D341Med (cell line): ENCODE results near the gene PGS1.
"Not testable (repeated sequence)": the region's sequence is repeated elsewhere in the genome, so short reads cannot be mapped to it uniquely, and the experiment has no call there.

ENCODE experiments used
- DNase-seq: peaks from one replicate; pipeline ENCODE4 v3.0.0; 2012; ENCODE audit warnings: low spot score

Gene PGS1

GRCh38 chr17:78378225-78379130, at the start of gene PGS1:
PGS1 (plus strand) TSS chr17:78378649; CDS start chr17:78378666, 17 bp downstream.
- DNase-seq: peak; percentile 97

- DNase-seq: no peak
Measured at GRCh38 chr17:78329263-78330059, 49.0 kb upstream of the PGS1 start.

GRCh38 chr17:78330570-78331224, 47.8 kb upstream of the PGS1 start:
- DNase-seq: no peak

GRCh38 chr17:78331355-78331754, 47.1 kb upstream of the PGS1 start:
- DNase-seq: not testable (repeated sequence)

- no peak for DNase-seq
Measured at GRCh38 chr17:78332991-78333390, 45.5 kb upstream of the PGS1 start.

GRCh38 chr17:78335209-78335608, 43.2 kb upstream of the PGS1 start:
- DNase-seq: no peak

GRCh38 chr17:78337244-78338109, 41.0 kb upstream of the PGS1 start:
- DNase-seq: no peak

- no peak for DNase-seq
Measured at GRCh38 chr17:78338486-78339259, 39.8 kb upstream of the PGS1 start.

GRCh38 chr17:78340183-78340955, 38.1 kb upstream of the PGS1 start:
- no peak for DNase-seq

- peak; percentile 78 for DNase-seq
Measured at GRCh38 chr17:78341559-78342448, 36.6 kb upstream of the PGS1 start.

GRCh38 chr17:78342449-78343186, 35.8 kb upstream of the PGS1 start:
- no peak for DNase-seq

- DNase-seq: no peak
Measured at GRCh38 chr17:78343187-78343542, 35.3 kb upstream of the PGS1 start.

- no peak for DNase-seq
Measured at GRCh38 chr17:78343543-78344201, 34.8 kb upstream of the PGS1 start.

- DNase-seq: no peak
Measured at GRCh38 chr17:78344666-78345065, 33.8 kb upstream of the PGS1 start.

- no peak for DNase-seq
Measured at GRCh38 chr17:78345172-78345571, 33.3 kb upstream of the PGS1 start.

GRCh38 chr17:78345791-78346494, 32.5 kb upstream of the PGS1 start:
- no peak for DNase-seq

GRCh38 chr17:78346605-78347250, 31.7 kb upstream of the PGS1 start:
- DNase-seq: no peak
